T-cell (primary cell): Measurements from ENCODE around the gene ITPR2. TPM values are rescaled to one million over a fixed set of nuclear protein-coding genes. Genes with fewer than 3 reads are reported as not detected.

Source experiments
- ATAC-seq, 4 experiments: fragments of 200-7000 bp in 3 of 4; fragments of 150-1000 bp in 1 of 4; cut with Tn5 transposase; replicated peaks in 1 of 4; 1 replicate in 3 of 4; 2 replicates in 1 of 4; pipeline ENCODE4 v1.10.0; 2021; ENCODE audit warnings: moderate library complexity in 3 of 4, mild to moderate bottlenecking in 2 of 4, moderate number of reproducible peaks in 1 of 4
- CTCF ChIA-PET, 2 donors: fragments of 300-600 bp; sonication (Branson Sonifier 250); formaldehyde crosslinking; loops; one replicate each; lab custom pipeline; 2022; ENCODE audit warnings: antibody characterized with exemption in 2 of 2; lab: Charles Lee
- POLR2A ChIA-PET, 2 donors: fragments of 300-600 bp; sonication (Branson Sonifier 250); formaldehyde crosslinking; loops; one replicate each; lab custom pipeline; 2022; ENCODE audit warnings: antibody characterized with exemption in 2 of 2; lab: Charles Lee
- DNase-seq, 35 experiments: peaks; one replicate each; pipeline versions ENCODE4 v3.0.0 to v3.0.0-alpha.2; 2013 to 2023
- H3K27ac ChIP-seq: one replicate; pipeline ENCODE4 v1.5.1; 2013; ENCODE audit warnings: low read length
- H3K27me3 ChIP-seq, 2 experiments: replicated peaks in 1 of 2; 1 replicate in 1 of 2; 2 replicates in 1 of 2; pipeline versions ENCODE4 v1.6.1 to v1.7.0; 2013; ENCODE audit warnings: low read length in 1 of 2, mixed read lengths in 1 of 2; ENCODE audit not compliant: control insufficient read depth in 2 of 2, insufficient read depth in 2 of 2; ENCODE audit errors: extremely low read depth in 1 of 2
- H3K36me3 ChIP-seq, 2 donors: 1 replicate in 1 of 2; 2 replicates in 1 of 2; pipeline versions ENCODE4 v1.6.1 to v1.7.0; 2013; ENCODE audit warnings: low read length in 1 of 2; ENCODE audit not compliant: control insufficient read depth in 2 of 2, insufficient read depth in 1 of 2; ENCODE audit errors: extremely low read depth in 1 of 2
- H3K4me1 ChIP-seq, 2 experiments: 1 replicate in 1 of 2; 2 replicates in 1 of 2; pipeline versions ENCODE4 v1.6.1 to v1.7.0; 2013; ENCODE audit warnings: low read length in 2 of 2, mixed read lengths in 1 of 2; ENCODE audit not compliant: insufficient read depth in 2 of 2, control insufficient read depth in 1 of 2; ENCODE audit errors: extremely low read depth in 1 of 2
- H3K4me3 ChIP-seq, 2 donors: 1 replicate in 1 of 2; 2 replicates in 1 of 2; pipeline versions ENCODE4 v1.5.1 to v1.7.0; 2013; ENCODE audit warnings: mild to moderate bottlenecking in 2 of 2, low read length in 1 of 2, moderate library complexity in 1 of 2; ENCODE audit not compliant: control insufficient read depth in 1 of 2; ENCODE audit errors: extremely low read depth in 1 of 2
- H3K9me3 ChIP-seq: 2 replicates; pipeline ENCODE4 v1.7.0; 2013
- H3K27ac Mint-ChIP-seq, 2 donors: one replicate each; pipeline ENCODE4 v1.8.0; 2020 to 2021; ENCODE audit warnings: mild to moderate bottlenecking in 2 of 2, mixed read lengths in 2 of 2
- H3K27me3 Mint-ChIP-seq, 2 donors: one replicate each; pipeline ENCODE4 v1.8.0; 2021 to 2022; ENCODE audit warnings: mixed read lengths in 2 of 2
- H3K36me3 Mint-ChIP-seq: one replicate; pipeline ENCODE4 v1.8.0; 2021; ENCODE audit warnings: mixed read lengths
- H3K4me1 Mint-ChIP-seq, 3 donors: one replicate each; pipeline ENCODE4 v1.8.0; 2020 to 2022; ENCODE audit warnings: mixed read lengths in 3 of 3, mild to moderate bottlenecking in 1 of 3
- H3K4me3 Mint-ChIP-seq, 3 donors: one replicate each; pipeline ENCODE4 v1.8.0; 2020 to 2022; ENCODE audit warnings: mild to moderate bottlenecking in 3 of 3, mixed read lengths in 3 of 3, moderate library complexity in 3 of 3
- H3K9me3 Mint-ChIP-seq, 3 donors: one replicate each; pipeline ENCODE4 v1.8.0; 2020 to 2022; ENCODE audit warnings: mixed read lengths in 3 of 3
- WGBS: methylation state at CpG from one replicate; pipeline ENCODE4 v1.1.5; 2013; ENCODE audit warnings: missing lambda C conversion rate; ENCODE audit not compliant: insufficient coverage; 5-methylcytosine and 5-hydroxymethylcytosine counted together
- total RNA-seq, 35 experiments: library from RNA in 6 of 35; stranded (reverse) in 6 of 35; fragments of 120-200 nt in 1 of 35; gene quantifications; one replicate each; pipeline versions ENCODE4 v1.2.1 to v1.2.4 and lab custom pipeline; 2013 to 2026

The ITPR2 gene
- total RNA-seq, 5 donors from 2014 or later (not counting 1 experiment from before 2014, with no cell fraction given) = 38.8 to 52.5 (median 44.5) TPM

DNA sequence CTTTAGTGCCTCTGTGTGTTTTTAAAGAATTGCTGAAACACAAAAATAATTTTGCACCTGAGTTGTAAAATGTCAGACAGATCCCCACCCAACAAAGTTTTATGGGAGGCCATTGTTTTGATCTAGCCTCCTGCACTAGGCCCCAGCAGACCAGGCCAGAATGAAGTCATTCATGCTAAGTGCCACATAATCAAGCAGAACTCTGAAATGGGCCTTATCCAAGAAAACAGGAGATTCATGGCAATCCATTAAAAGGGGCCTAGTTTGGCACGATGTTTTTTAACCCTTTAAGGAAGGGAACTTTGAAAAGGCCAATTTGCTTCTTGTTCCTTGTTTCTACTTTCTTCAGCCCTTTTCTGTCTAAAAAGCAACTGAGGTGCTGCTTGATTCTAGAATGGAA, 260.9 kb downstream of the ITPR2 start:
- DNase-seq (no peak), ATAC-seq (no peak)
- Mint-ChIP-seq H3K4me3 (no peak overlapping the region), H3K36me3 (peaks cover 51% of the 10 kb centered on the region), H3K4me1 (peaks cover 11 to 19% (median 12%) of the 10 kb centered on the region in 3 donors), H3K27ac (no peak overlapping the region), H3K27me3 (no peaks in the 10 kb centered on the region), H3K9me3 (no peaks in the 10 kb centered on the region)
- WGBS = 100% methylated on average over 1 of the region's 1 CpG
- peaks cover 0 to 7% of the 10 kb centered on the region in 2 experiments for H3K4me1 ChIP-seq
- H3K36me3 ChIP-seq = peaks cover 0 to 6% of the 10 kb centered on the region in 2 donors
- no peak overlapping the region for H3K27ac ChIP-seq
- no peaks in the 10 kb centered on the region for H3K9me3 ChIP-seq
- no peak overlapping the region for H3K4me3 ChIP-seq
- ChIA-PET POLR2A (no interaction called here), CTCF (interaction anchor here in 1 of 2 donors (0.7 kb wide), 1 partner anchor 77 kb away, joined by 3 read pairs; no protein-coding TSS in a partner anchor)
- no peaks in the 10 kb centered on the region for H3K27me3 ChIP-seq

DNA sequence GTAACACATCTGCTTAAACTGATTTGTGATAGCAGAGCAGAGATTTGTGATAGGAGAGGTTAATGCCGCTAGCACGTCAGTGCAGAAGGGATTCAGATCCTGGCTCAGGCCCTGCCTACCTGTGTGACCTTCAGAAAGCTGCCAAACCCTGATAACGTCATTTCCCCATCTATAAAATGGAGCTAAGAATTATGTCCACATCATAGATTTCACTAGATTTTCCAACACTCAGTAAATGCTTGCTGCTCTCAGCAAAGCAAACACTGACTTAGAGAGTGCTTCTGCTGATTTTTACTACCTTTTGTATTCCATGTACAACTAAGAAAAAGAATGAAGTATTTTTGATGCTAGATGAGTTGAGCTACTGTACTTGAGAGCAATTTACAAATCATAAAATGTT, 261.4 kb downstream of the ITPR2 start:
- POLR2A ChIA-PET = no interaction called here
- ATAC-seq (no peak), DNase-seq (no peak)
- Mint-ChIP-seq H3K36me3 (peaks cover 53% of the 10 kb centered on the region), H3K4me1 (peaks cover 5 to 13% (median 6%) of the 10 kb centered on the region in 3 donors), H3K27ac (no peak overlapping the region), H3K9me3 (no peaks in the 10 kb centered on the region), H3K4me3 (no peak overlapping the region), H3K27me3 (no peaks in the 10 kb centered on the region)
- Histone ChIP-seq H3K36me3 (peaks cover 0 to 9% of the 10 kb centered on the region in 2 donors), H3K4me1 (peaks cover 0 to 3% of the 10 kb centered on the region in 2 experiments), H3K27me3 (no peaks in the 10 kb centered on the region), H3K4me3 (no peak overlapping the region), H3K9me3 (no peaks in the 10 kb centered on the region), H3K27ac (no peak overlapping the region)
- CTCF ChIA-PET = no interaction called here
- WGBS = 100% methylated on average over 1 of the region's 3 CpGs

DNA sequence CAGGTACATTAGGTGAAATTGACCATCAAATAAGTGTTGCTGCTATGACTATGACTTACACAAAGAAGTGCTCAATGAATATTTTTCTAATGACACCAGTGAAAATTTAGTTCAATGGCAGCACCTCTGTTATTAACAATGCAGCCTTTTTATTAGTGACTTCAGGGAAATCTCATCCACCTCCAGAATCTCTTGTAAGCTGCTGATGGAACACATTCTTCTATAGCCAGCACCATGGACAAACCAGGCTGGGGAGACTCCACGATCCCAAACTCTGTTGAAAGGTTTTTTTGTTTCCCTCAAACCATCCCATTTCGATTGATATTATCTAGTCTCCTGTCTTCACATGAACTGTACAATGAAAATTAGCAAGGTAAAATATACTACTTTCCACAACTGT, 265.9 kb downstream of the ITPR2 start:
- peaks cover 52% of the 10 kb centered on the region for H3K36me3 Mint-ChIP-seq
- CTCF ChIA-PET = no interaction called here
- no peaks in the 10 kb centered on the region for H3K9me3 Mint-ChIP-seq
- Histone ChIP-seq H3K27ac (no peak overlapping the region), H3K9me3 (no peaks in the 10 kb centered on the region), H3K4me1 (no peaks in the 10 kb centered on the region), H3K27me3 (no peaks in the 10 kb centered on the region), H3K4me3 (no peak overlapping the region), H3K36me3 (peaks cover 0 to 3% of the 10 kb centered on the region in 2 donors)
- H3K4me1 Mint-ChIP-seq = no peaks in the 10 kb centered on the region
- H3K4me3 Mint-ChIP-seq = no peak overlapping the region
- H3K27me3 Mint-ChIP-seq = no peaks in the 10 kb centered on the region
- no CpG with 5 or more reads among the region's 2 CpGs for WGBS
- no peak overlapping the region for H3K27ac Mint-ChIP-seq
- POLR2A ChIA-PET = no interaction called here
- DNase-seq (no peak), ATAC-seq (no peak)

DNA sequence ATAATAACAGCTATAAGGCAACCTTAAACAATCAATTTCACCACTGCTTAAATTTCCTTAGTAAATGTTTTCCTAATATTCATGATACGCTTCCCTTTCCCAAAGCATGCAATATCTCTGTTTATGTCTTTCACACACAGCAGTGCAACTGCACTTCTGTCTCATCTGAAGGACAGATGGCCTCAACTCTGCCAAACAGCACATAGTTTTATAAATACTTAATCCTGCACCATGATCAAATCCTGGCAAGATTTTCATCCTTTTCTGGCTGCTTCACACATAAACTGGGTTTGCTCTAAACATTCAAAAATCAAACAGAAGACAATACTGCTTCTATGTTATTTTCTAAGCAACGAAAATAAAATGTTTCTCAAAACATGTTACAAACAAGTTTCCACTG, 266.3 kb downstream of the ITPR2 start:
- H3K4me1 ChIP-seq = no peaks in the 10 kb centered on the region
- H3K27ac ChIP-seq = no peak overlapping the region
- peaks cover 54% of the 10 kb centered on the region for H3K36me3 Mint-ChIP-seq
- ATAC-seq = no peak
- no peak overlapping the region for H3K27ac Mint-ChIP-seq
- no peak for DNase-seq
- H3K4me3 ChIP-seq = no peak overlapping the region
- no peaks in the 10 kb centered on the region for H3K9me3 ChIP-seq
- no peaks in the 10 kb centered on the region for H3K27me3 Mint-ChIP-seq
- H3K27me3 ChIP-seq = no peaks in the 10 kb centered on the region
- peaks cover 1 to 3% of the 10 kb centered on the region in 2 donors for H3K36me3 ChIP-seq
- POLR2A ChIA-PET = no interaction called here
- H3K4me3 Mint-ChIP-seq = no peak overlapping the region
- no peaks in the 10 kb centered on the region for H3K9me3 Mint-ChIP-seq
- no peaks in the 10 kb centered on the region for H3K4me1 Mint-ChIP-seq
- CTCF ChIA-PET = no interaction called here
- 89% methylated on average over 1 of the region's 2 CpGs for WGBS

DNA sequence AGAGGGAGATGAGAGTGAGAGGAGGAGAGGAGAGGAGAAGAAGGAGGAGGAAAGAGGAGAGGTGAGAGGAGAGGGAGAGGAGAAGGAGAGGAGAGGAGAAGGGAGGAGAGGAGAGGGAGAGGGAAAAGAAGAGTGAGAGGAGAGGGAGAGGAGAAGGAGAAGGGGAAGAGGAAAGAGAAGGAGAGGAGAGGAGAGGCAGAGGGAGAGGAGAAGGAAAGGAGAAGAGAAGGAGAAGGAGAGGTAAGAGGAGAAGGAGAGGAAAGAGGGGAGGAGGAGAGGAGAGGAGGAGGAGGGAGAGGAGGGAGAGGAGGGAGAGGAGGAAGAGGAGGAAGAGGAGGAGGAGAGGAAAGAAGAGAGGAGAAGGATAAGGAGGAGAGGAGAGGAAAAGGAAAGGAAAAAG, 266.8 kb downstream of the ITPR2 start:
- Histone ChIP-seq H3K4me3 (no peak overlapping the region), H3K9me3 (no peaks in the 10 kb centered on the region), H3K4me1 (no peaks in the 10 kb centered on the region), H3K27me3 (no peaks in the 10 kb centered on the region), H3K36me3 (peaks cover 3% of the 10 kb centered on the region in 2 donors), H3K27ac (no peak overlapping the region)
- Mint-ChIP-seq H3K9me3 (no peaks in the 10 kb centered on the region), H3K4me3 (no peak overlapping the region), H3K27me3 (no peaks in the 10 kb centered on the region), H3K27ac (no peak overlapping the region), H3K36me3 (peaks cover 54% of the 10 kb centered on the region), H3K4me1 (no peaks in the 10 kb centered on the region)
- no peak for ATAC-seq
- ChIA-PET CTCF (no interaction called here), POLR2A (no interaction called here)
- DNase-seq = no peak

DNA sequence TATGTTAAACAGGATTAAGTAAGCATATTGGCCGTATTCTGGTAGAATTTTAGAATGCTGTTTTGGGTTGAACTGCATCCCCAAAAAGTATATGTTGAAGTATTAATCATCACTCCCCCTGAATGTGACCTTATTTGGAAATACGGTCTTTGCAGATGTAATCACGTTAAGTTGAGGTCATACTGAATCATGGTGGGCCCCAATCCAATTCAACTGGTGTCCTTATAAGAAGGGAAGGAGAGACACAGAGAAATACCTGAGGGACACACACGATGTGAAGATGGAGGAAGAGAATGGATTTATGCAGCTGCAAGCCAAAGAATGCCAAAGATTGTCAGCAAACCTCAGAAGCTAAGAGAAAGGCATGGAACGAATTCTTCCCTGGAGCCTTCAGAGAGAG, 268.6 kb downstream of the ITPR2 start:
- Histone ChIP-seq H3K4me1 (no peaks in the 10 kb centered on the region), H3K27me3 (no peaks in the 10 kb centered on the region), H3K9me3 (no peaks in the 10 kb centered on the region), H3K4me3 (no peak overlapping the region), H3K27ac (no peak overlapping the region), H3K36me3 (peaks cover 3 to 7% of the 10 kb centered on the region in 2 donors)
- ATAC-seq (no peak), DNase-seq (no peak)
- Mint-ChIP-seq H3K27ac (no peak overlapping the region), H3K4me3 (no peak overlapping the region), H3K4me1 (no peaks in the 10 kb centered on the region), H3K36me3 (peaks cover 49% of the 10 kb centered on the region), H3K27me3 (no peaks in the 10 kb centered on the region), H3K9me3 (no peaks in the 10 kb centered on the region)
- ChIA-PET POLR2A (no interaction called here), CTCF (no interaction called here)
- 100% methylated on average over 2 of the region's 5 CpGs for WGBS

DNA sequence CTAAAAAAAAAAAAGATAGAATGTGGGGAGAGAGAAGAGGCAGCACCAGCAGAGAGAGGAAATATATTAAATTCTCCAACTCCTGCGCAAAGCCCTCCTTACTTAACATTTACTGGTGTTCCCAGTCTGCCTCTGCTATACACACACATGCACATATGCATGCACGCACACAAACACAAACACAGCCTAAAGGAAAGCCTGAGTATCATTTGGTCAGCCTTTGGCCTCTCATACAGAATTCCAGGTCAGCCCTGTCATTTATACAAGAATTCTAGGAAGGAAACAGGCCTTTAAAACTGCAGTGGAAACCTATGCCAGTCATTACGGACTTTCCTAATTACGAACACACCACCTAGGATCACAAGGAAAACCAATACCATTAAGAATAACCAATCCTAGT, 269.4 kb downstream of the ITPR2 start:
- Mint-ChIP-seq H3K36me3 (peaks cover 44% of the 10 kb centered on the region), H3K4me1 (no peaks in the 10 kb centered on the region), H3K4me3 (no peak overlapping the region), H3K9me3 (no peaks in the 10 kb centered on the region), H3K27me3 (no peaks in the 10 kb centered on the region), H3K27ac (no peak overlapping the region)
- no peaks in the 10 kb centered on the region for H3K9me3 ChIP-seq
- CTCF ChIA-PET = no interaction called here
- no peak for DNase-seq
- no peaks in the 10 kb centered on the region for H3K27me3 ChIP-seq
- no peak for ATAC-seq
- 100% methylated on average over 2 of the region's 4 CpGs for WGBS
- H3K36me3 ChIP-seq = peaks cover 3 to 9% of the 10 kb centered on the region in 2 donors
- no peaks in the 10 kb centered on the region for H3K4me1 ChIP-seq
- POLR2A ChIA-PET = no interaction called here
- no peak overlapping the region for H3K4me3 ChIP-seq
- no peak overlapping the region for H3K27ac ChIP-seq
